SK-N-SH (cell line): ENCODE measurements around the gene TACO1. TPM values are rescaled to one million over a fixed set of nuclear protein-coding genes. Genes with fewer than 3 reads are reported as not detected.

Experiments used
- CTCF ChIA-PET: fragments of 300-600, 350-600 bp; formaldehyde crosslinking; extraction: SDS; loops from one replicate; lab custom pipeline; 2021; lab: Yijun Ruan, JAX
- POLR2A ChIA-PET: fragments of 350-600 bp; sonication (Branson Sonifier 250); formaldehyde crosslinking; extraction: SDS; loops from one replicate; lab custom pipeline; 2020; ENCODE audit warnings: antibody characterized with exemption, inconsistent platforms; lab: Yijun Ruan, JAX
- DNase-seq: peaks from one replicate; pipeline ENCODE4 v3.0.0; 2012
- H2AFZ ChIP-seq: fragments of 200-600 bp; sonication (generic); 2 replicates; pipeline ENCODE4 v1.8.1; 2016; ENCODE audit warnings: antibody characterized with exemption, mild to moderate bottlenecking, low read depth
- H3F3A ChIP-seq: fragments of 200-600 bp; sonication (generic); replicated peaks from 2 replicates; pipeline ENCODE3; 2016; ENCODE audit warnings: antibody characterized with exemption, mild to moderate bottlenecking; ENCODE audit not compliant: insufficient read depth
- H3K27ac ChIP-seq, 2 experiments: fragments of 200-500 bp in 1 of 2; fragments of 200-600 bp in 1 of 2; sonication (Bioruptor generic) in 1 of 2; sonication (generic), shearing (Covaris generic) in 1 of 2; 2 replicates each; pipeline versions ENCODE4 v1.5.1 to v1.6.1; 2014 to 2016; ENCODE audit warnings: low read depth in 2 of 2, inconsistent platforms in 1 of 2, low read length in 1 of 2, mild to moderate bottlenecking in 1 of 2, mixed read lengths in 1 of 2
- H3K27me3 ChIP-seq: fragments of 200-600 bp; sonication (generic), shearing (Covaris generic); 2 replicates; pipeline ENCODE4 v1.6.1; 2016; ENCODE audit warnings: mixed run types; ENCODE audit not compliant: insufficient read depth
- H3K36me3 ChIP-seq, 2 experiments: fragments of 200-500 bp in 1 of 2; fragments of 200-600 bp in 1 of 2; sonication (Bioruptor generic) in 1 of 2; sonication (generic) in 1 of 2; replicated peaks in 1 of 2; 2 replicates each; pipeline versions ENCODE3 to v1.5.1; 2014 to 2016; ENCODE audit warnings: low read length in 1 of 2, mild to moderate bottlenecking in 1 of 2; ENCODE audit not compliant: insufficient read depth in 2 of 2, control insufficient read depth in 1 of 2
- H3K4me1 ChIP-seq, 2 experiments: fragments of 200-500 bp in 1 of 2; fragments of 200-600 bp in 1 of 2; sonication (Bioruptor generic) in 1 of 2; sonication (generic), shearing (Covaris generic) in 1 of 2; 2 replicates each; pipeline versions ENCODE4 v1.5.1 to v1.6.1; 2014 to 2016; ENCODE audit warnings: low read depth in 1 of 2, low read length in 1 of 2, mixed run types in 1 of 2; ENCODE audit not compliant: insufficient read depth in 2 of 2, control insufficient read depth in 1 of 2
- H3K4me2 ChIP-seq: fragments of 200-600 bp; sonication (generic), shearing (Covaris generic); 2 replicates; pipeline ENCODE4 v1.6.1; 2017; ENCODE audit warnings: mixed run types
- H3K4me3 ChIP-seq, 2 experiments: fragments of 200-500 bp in 1 of 2; fragments of 200-600 bp in 1 of 2; sonication (Bioruptor generic) in 1 of 2; sonication (generic), shearing (Covaris generic) in 1 of 2; 2 replicates each; pipeline versions ENCODE4 v1.5.1 to v1.8.1; 2014 to 2016; ENCODE audit warnings: low read depth in 2 of 2, inconsistent platforms in 1 of 2, low read length in 1 of 2, mild to moderate bottlenecking in 1 of 2, mixed read lengths in 1 of 2, moderate library complexity in 1 of 2
- H3K79me2 ChIP-seq: fragments of 200-600 bp; sonication (generic); 2 replicates; pipeline ENCODE4 v1.8.1; 2017; ENCODE audit warnings: mild to moderate bottlenecking; ENCODE audit not compliant: insufficient read depth
- H3K9ac ChIP-seq: fragments of 200-600 bp; sonication (generic); 2 replicates; pipeline ENCODE4 v1.6.1; 2017; ENCODE audit warnings: mixed run types
- H3K9me2 ChIP-seq: fragments of 200-600 bp; sonication (generic); 2 replicates; pipeline ENCODE4 v1.6.1; 2017; ENCODE audit warnings: mixed run types
- H3K9me3 ChIP-seq: fragments of 200-600 bp; sonication (generic); 2 replicates; pipeline ENCODE4 v1.6.1; 2017; ENCODE audit warnings: mixed run types, mild to moderate bottlenecking, moderate library complexity
- H4K20me1 ChIP-seq: fragments of 200-600 bp; sonication (generic); 2 replicates; pipeline ENCODE4 v1.6.1; 2017; ENCODE audit warnings: mild to moderate bottlenecking, mixed run types; ENCODE audit not compliant: insufficient read depth
- CHD2 ChIP-seq: fragments of 150-350 bp; IDR thresholded peaks from 2 replicates; pipeline ENCODE4 v1.6.1; 2018; ENCODE audit warnings: low read length; ENCODE audit not compliant: partially characterized antibody
- ELF1 ChIP-seq: IDR thresholded peaks from 2 replicates; pipeline ENCODE4 v1.4.0; 2012
- EP300 ChIP-seq, 2 experiments: IDR thresholded peaks; 2 replicates each; pipeline versions ENCODE4 v1.4.0 to v1.6.1; 2012; ENCODE audit warnings: borderline replicate concordance in 1 of 2, low read depth in 1 of 2, low read length in 1 of 2
- FOXJ3 ChIP-seq: sonication (generic); formaldehyde crosslinking; IDR thresholded peaks from 2 replicates; pipeline ENCODE4 v1.5.1; 2020; ENCODE audit warnings: mild to moderate bottlenecking, missing genetic modification reagents
- MEF2A ChIP-seq: IDR thresholded peaks from 2 replicates; pipeline ENCODE4 v1.4.0; 2012; ENCODE audit warnings: low read depth, borderline replicate concordance
- NRF1 ChIP-seq: IDR thresholded peaks from 2 replicates; pipeline ENCODE4 v1.6.1; 2012; ENCODE audit warnings: low read depth, mild to moderate bottlenecking, low read length
- RAD21 ChIP-seq: IDR thresholded peaks from 2 replicates; pipeline ENCODE4 v1.6.1; 2012; ENCODE audit warnings: mild to moderate bottlenecking, low read length
- RCOR1 ChIP-seq: fragments of 150-350 bp; IDR thresholded peaks from 2 replicates; pipeline ENCODE4 v1.6.1; 2017; ENCODE audit warnings: antibody characterized with exemption, low read length
- RFX5 ChIP-seq: IDR thresholded peaks from 2 replicates; pipeline ENCODE4 v1.6.1; 2012; ENCODE audit warnings: mild to moderate bottlenecking, improper control_type of control experiment, low read length
- RXRA ChIP-seq: IDR thresholded peaks from 2 replicates; pipeline ENCODE4 v1.4.0; 2012; ENCODE audit warnings: low read depth, mild to moderate bottlenecking, borderline replicate concordance
- SIN3A ChIP-seq: IDR thresholded peaks from 2 replicates; pipeline ENCODE4 v1.6.1; 2012; ENCODE audit warnings: low read depth, mild to moderate bottlenecking, low read length, moderate library complexity, borderline replicate concordance
- TAF1 ChIP-seq: IDR thresholded peaks from 2 replicates; pipeline ENCODE4 v1.6.1; 2012; ENCODE audit warnings: low read depth, mild to moderate bottlenecking, low read length, moderate library complexity, borderline replicate concordance
- TCF12 ChIP-seq: IDR thresholded peaks from 2 replicates; pipeline ENCODE4 v1.4.0; 2012
- WGBS: methylation state at CpG from one replicate; pipeline ENCODE4 v1.1.6; 2017; ENCODE audit warnings: low lambda C conversion rate; 5-methylcytosine and 5-hydroxymethylcytosine counted together
- polyA plus RNA-seq, 3 experiments: library from polyadenylated mRNA; depleted of rRNA; stranded (reverse); fragments of >200 nt; gene quantifications; 2 replicates each; pipeline ENCODE4 v1.2.3, GENCODE V29; 2012
- TF ChIP-seq, protein P1 (sequence below): IDR thresholded peaks from 2 replicates; pipeline ENCODE4 v1.4.0; 2012; ENCODE audit warnings: low read depth
- TF ChIP-seq, protein P2 (sequence below): fragments of 200-600 bp; sonication (generic); IDR thresholded peaks from 2 replicates; pipeline ENCODE4 v1.6.1; 2017; ENCODE audit warnings: antibody characterized with exemption, mild to moderate bottlenecking, moderate library complexity

Gene TACO1
- polyA plus RNA-seq, 1 of the 3 experiments (the other 2 are of a cell fraction) = 37.9 TPM

DNA sequence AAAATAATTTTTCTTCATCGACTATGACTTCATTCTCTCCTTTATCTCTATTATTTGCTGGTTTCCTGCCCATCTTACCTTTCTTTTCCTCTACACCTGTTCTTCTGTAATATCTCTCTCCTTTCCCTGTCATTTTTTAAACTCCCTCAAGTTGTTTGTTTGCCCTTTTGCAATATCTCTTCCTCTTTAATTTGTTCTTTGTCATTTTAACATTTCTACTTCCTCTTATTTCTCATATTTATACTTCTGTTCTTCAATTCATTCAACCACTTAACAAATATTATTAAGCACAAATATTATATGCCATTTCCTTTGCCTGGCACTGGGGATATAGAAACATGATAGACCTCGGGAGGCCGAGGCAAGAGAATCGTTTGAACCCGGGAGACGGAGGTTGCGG lies 44.2 kb downstream of the TACO1 start:
- TF ChIP-seq TCF12 = no peak
- TF ChIP-seq RAD21 = no peak
- no peak for TF ChIP-seq FOXJ3 (CRISPR knock-in tag)
- TF ChIP-seq ELF1 = no peak
- TF ChIP-seq, all 33 proteins: peak for 0
- no peaks in the 10 kb centered on the region for H4K20me1 ChIP-seq
- POLR2A ChIA-PET = no interaction called here
- H3K27me3 ChIP-seq = no peaks in the 10 kb centered on the region
- no peaks in the 10 kb centered on the region for H3K79me2 ChIP-seq
- no peaks in the 10 kb centered on the region; a peak in 1 of 4 replicates for H3K4me1 ChIP-seq
- no peak overlapping the region for H2AFZ ChIP-seq
- no peak overlapping the region for H3K9ac ChIP-seq
- no peak overlapping the region for H3K27ac ChIP-seq
- H3K36me3 ChIP-seq = peaks cover 0 to 17% of the 10 kb centered on the region in 2 experiments
- H3K4me2 ChIP-seq = no peak overlapping the region
- H3K9me2 ChIP-seq = no peaks in the 10 kb centered on the region
- CTCF ChIA-PET = interaction anchor here (1.7 to 2.3 kb wide), 2 partner anchors 15 to 33 kb away, joined by 4 to 10 read pairs; no protein-coding TSS in a partner anchor
- H3K9me3 ChIP-seq = no peaks in the 10 kb centered on the region
- no peak for DNase-seq
- no peak overlapping the region for H3K4me3 ChIP-seq
- no peaks in the 10 kb centered on the region for H3F3A ChIP-seq
- 97% methylated on average over 7 of the region's 7 CpGs for WGBS

DNA sequence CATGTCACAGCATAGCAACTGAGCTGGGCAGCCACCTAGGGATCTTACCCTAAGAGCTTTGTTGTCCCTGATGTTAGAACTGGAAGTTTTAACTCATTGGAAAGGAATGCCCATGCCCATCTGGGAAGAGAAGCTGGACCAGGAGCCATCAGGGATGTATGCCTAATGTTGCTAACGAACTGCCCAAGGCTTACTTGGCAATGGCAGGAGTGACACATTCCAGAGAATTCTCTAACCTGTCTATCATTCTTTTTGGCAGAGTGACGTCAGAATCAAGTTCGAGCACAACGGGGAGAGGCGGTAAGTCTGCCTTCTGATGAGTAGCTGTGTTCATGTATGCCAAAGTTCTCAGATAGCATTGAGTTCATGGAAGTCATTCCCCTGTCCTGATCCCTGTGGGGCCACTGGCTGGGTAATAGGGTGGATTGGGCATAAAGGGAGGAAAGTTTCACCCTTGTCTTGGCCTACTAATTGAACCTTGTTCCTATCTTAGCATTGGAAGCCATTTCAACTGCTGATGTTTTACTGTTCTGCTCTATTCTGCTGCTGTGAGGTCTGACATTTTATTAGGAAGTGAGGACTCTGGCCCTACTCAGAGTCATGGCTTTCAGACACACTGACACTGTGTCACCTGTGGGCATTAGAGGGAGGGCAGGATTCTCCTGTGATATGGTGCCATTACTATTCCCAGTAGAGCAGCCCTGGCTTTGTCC lies 45.2 kb downstream of the TACO1 start:
- no peak overlapping the region for H3K4me3 ChIP-seq
- H3K9ac ChIP-seq = no peak overlapping the region
- H3K79me2 ChIP-seq = no peaks in the 10 kb centered on the region
- H3K27ac ChIP-seq = no peak overlapping the region
- H3K36me3 ChIP-seq = peaks cover 0 to 17% of the 10 kb centered on the region in 2 experiments
- H3K9me3 ChIP-seq = no peaks in the 10 kb centered on the region
- H3K4me1 ChIP-seq = no peaks in the 10 kb centered on the region; a peak in 1 of 4 replicates
- WGBS = 95% methylated on average over 5 of the region's 5 CpGs
- H2AFZ ChIP-seq = no peak overlapping the region
- POLR2A ChIA-PET = no interaction called here
- no peaks in the 10 kb centered on the region for H3K9me2 ChIP-seq
- H3K27me3 ChIP-seq = no peaks in the 10 kb centered on the region
- no peak for TF ChIP-seq ELF1
- TF ChIP-seq MEF2A = no peak
- TF ChIP-seq RFX5 = no peak
- TF ChIP-seq RXRA = no peak
- no peak for TF ChIP-seq RAD21
- TF ChIP-seq NRF1 = no peak
- TF ChIP-seq, protein P1, sequence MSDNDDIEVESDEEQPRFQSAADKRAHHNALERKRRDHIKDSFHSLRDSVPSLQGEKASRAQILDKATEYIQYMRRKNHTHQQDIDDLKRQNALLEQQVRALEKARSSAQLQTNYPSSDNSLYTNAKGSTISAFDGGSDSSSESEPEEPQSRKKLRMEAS = no peak
- no peak for TF ChIP-seq RCOR1
- TF ChIP-seq CHD2 = no peak
- no peak for TF ChIP-seq SIN3A
- no peak for TF ChIP-seq TAF1
- TF ChIP-seq FOXJ3 (CRISPR knock-in tag) = no peak
- TF ChIP-seq EP300 (IDR thresholded peaks at IDR 0.05; ENCODE audit: borderline replicate concordance in 1 of 2, low read depth in 1 of 2, low read length in 1 of 2) = no peak
- TF ChIP-seq, protein P2, sequence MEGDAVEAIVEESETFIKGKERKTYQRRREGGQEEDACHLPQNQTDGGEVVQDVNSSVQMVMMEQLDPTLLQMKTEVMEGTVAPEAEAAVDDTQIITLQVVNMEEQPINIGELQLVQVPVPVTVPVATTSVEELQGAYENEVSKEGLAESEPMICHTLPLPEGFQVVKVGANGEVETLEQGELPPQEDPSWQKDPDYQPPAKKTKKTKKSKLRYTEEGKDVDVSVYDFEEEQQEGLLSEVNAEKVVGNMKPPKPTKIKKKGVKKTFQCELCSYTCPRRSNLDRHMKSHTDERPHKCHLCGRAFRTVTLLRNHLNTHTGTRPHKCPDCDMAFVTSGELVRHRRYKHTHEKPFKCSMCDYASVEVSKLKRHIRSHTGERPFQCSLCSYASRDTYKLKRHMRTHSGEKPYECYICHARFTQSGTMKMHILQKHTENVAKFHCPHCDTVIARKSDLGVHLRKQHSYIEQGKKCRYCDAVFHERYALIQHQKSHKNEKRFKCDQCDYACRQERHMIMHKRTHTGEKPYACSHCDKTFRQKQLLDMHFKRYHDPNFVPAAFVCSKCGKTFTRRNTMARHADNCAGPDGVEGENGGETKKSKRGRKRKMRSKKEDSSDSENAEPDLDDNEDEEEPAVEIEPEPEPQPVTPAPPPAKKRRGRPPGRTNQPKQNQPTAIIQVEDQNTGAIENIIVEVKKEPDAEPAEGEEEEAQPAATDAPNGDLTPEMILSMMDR = no peak
- H3F3A ChIP-seq = no peaks in the 10 kb centered on the region
- CTCF ChIA-PET = interaction anchor here (0.6 to 2.9 kb wide), 6 partner anchors 10 to 220 kb away, joined by 3 to 13 read pairs (median 4); no protein-coding TSS in a partner anchor
- H4K20me1 ChIP-seq = no peaks in the 10 kb centered on the region
- DNase-seq = no peak
- H3K4me2 ChIP-seq = no peak overlapping the region
